ENCODE data around the gene PRR30. TPM values are rescaled to one million over a fixed set of nuclear protein-coding genes. Genes with fewer than 3 reads are reported as not detected.

PRR30 gene
- total RNA-seq, 1 experiment from 2014 or later = not detected

GRCh38 chr2:27099334-27099955 is 39.8 kb downstream of the PRR30 start:
- intact Hi-C loops (cut with micrococcal nuclease; ENCODE audit: unreplicated experiment) = loop anchor here (2.0 to 10.0 kb wide), 3 partner anchors 35 to 185 kb away; partner anchors contain the start of genes ATRAID, PREB, SLC5A6 and TRIM54
- no peaks in the 10 kb centered on the region for H3K27me3 Mint-ChIP-seq (ENCODE audit: insufficient read depth, unreplicated experiment)
- no peaks in the 10 kb centered on the region for H3K27me3 ChIP-seq (replicated peaks; ENCODE audit: control insufficient read depth, insufficient read depth, low read length)
- H3K4me1 Mint-ChIP-seq (ENCODE audit: low read depth, unreplicated experiment) = peaks cover under 1% of the 10 kb centered on the region
- POLR2A ChIA-PET = interaction anchor here (0.5 kb wide), 1 partner anchor 95 kb away, joined by 3 read pairs; no protein-coding TSS in a partner anchor
- no peak overlapping the region for H3K4me3 Mint-ChIP-seq (ENCODE audit: unreplicated experiment)
- no peak overlapping the region for H3K4me3 ChIP-seq (ENCODE audit: low read depth, low read length)
- no peaks in the 10 kb centered on the region for H3K36me3 Mint-ChIP-seq (ENCODE audit: insufficient read depth, unreplicated experiment)
- H3K4me1 ChIP-seq = peaks cover 7% of the 10 kb centered on the region
- H3K9me3 Mint-ChIP-seq (ENCODE audit: unreplicated experiment) = no peaks in the 10 kb centered on the region
- no TSS peak for BruUV-seq (replicated peaks)
- TF ChIP-seq, protein P1, sequence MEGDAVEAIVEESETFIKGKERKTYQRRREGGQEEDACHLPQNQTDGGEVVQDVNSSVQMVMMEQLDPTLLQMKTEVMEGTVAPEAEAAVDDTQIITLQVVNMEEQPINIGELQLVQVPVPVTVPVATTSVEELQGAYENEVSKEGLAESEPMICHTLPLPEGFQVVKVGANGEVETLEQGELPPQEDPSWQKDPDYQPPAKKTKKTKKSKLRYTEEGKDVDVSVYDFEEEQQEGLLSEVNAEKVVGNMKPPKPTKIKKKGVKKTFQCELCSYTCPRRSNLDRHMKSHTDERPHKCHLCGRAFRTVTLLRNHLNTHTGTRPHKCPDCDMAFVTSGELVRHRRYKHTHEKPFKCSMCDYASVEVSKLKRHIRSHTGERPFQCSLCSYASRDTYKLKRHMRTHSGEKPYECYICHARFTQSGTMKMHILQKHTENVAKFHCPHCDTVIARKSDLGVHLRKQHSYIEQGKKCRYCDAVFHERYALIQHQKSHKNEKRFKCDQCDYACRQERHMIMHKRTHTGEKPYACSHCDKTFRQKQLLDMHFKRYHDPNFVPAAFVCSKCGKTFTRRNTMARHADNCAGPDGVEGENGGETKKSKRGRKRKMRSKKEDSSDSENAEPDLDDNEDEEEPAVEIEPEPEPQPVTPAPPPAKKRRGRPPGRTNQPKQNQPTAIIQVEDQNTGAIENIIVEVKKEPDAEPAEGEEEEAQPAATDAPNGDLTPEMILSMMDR (IDR thresholded peaks at IDR 0.05; ENCODE audit: insufficient read depth in 1 of 2, low read depth in 1 of 2, low read length in 1 of 2, severe bottlenecking in 1 of 2, unreplicated experiment in 1 of 2) = no peak
- no peak overlapping the region for H3K27ac Mint-ChIP-seq (ENCODE audit: unreplicated experiment)
- H3K36me3 ChIP-seq (ENCODE audit: control insufficient read depth, insufficient read depth, low read length) = no peaks in the 10 kb centered on the region
- no peak for DNase-seq
- H3K9me3 ChIP-seq = no peaks in the 10 kb centered on the region
- CTCF ChIA-PET = interaction anchor here (0.7 to 5.6 kb wide), 5 partner anchors 12 to 203 kb away, joined by 3 to 43 read pairs (median 4); no protein-coding TSS in a partner anchor

DNA sequence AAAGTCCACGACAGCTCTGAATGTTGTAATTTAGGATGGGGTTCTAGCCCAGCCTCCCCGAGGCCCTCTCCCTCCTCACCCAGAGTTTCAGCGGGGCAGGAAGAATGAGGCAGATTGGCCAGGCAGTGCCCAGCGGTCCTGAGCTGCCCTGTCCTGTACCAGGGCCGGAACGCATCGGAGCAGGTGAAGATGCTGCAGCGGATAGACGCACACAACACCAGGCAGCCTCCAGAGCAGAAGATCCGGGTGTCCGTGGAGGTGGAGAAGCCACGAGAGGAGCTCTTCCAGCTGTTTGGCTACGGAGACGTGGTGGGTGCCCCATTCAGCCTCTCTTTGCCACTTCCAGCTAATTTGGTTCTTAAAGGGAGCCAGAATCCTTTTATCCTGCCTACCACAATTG is 41.9 kb downstream of the PRR30 start:
- intact Hi-C loops (cut with micrococcal nuclease; ENCODE audit: unreplicated experiment) = loop anchor here (5.0 to 10.0 kb wide), 2 partner anchors 115 to 187 kb away; partner anchors contain the start of genes ATRAID, SLC5A6 and TRIM54
- POLR2A ChIA-PET = no interaction called here

GRCh38 chr2:27096748-27097297 is 42.4 kb downstream of the PRR30 start:
- intact Hi-C loops (cut with micrococcal nuclease; ENCODE audit: unreplicated experiment) = loop anchor here (5.0 to 10.0 kb wide), 2 partner anchors 115 to 188 kb away; partner anchors contain the start of genes ATRAID, SLC5A6 and TRIM54
- Mint-ChIP-seq H3K36me3 (ENCODE audit: insufficient read depth, unreplicated experiment) (no peaks in the 10 kb centered on the region), H3K27me3 (ENCODE audit: insufficient read depth, unreplicated experiment) (no peaks in the 10 kb centered on the region), H3K4me1 (ENCODE audit: low read depth, unreplicated experiment) (peaks cover 11% of the 10 kb centered on the region), H3K27ac (ENCODE audit: unreplicated experiment) (no peak overlapping the region), H3K9me3 (ENCODE audit: unreplicated experiment) (no peaks in the 10 kb centered on the region), H3K4me3 (ENCODE audit: unreplicated experiment) (no peak overlapping the region)
- TF ChIP-seq, protein P1 (IDR thresholded peaks at IDR 0.05; ENCODE audit: insufficient read depth in 1 of 2, low read depth in 1 of 2, low read length in 1 of 2, severe bottlenecking in 1 of 2, unreplicated experiment in 1 of 2) = no peak
- Histone ChIP-seq H3K27me3 (replicated peaks; ENCODE audit: control insufficient read depth, insufficient read depth, low read length) (no peaks in the 10 kb centered on the region), H3K9me3 (no peaks in the 10 kb centered on the region), H3K4me3 (ENCODE audit: low read depth, low read length) (no peak overlapping the region), H3K36me3 (ENCODE audit: control insufficient read depth, insufficient read depth, low read length) (no peaks in the 10 kb centered on the region), H3K4me1 (peaks cover 30% of the 10 kb centered on the region)
- ChIA-PET POLR2A (no interaction called here), CTCF (interaction anchor here (0.6 to 5.6 kb wide), 4 partner anchors 8 to 96 kb away, joined by 3 to 43 read pairs (median 4); partner anchors contain the start of gene KHK)
- no peak for DNase-seq
- no TSS peak for BruUV-seq (replicated peaks)

More for the DNA sequence above, 41.9 kb downstream of the PRR30 start:
- no peak overlapping the region for H3K27ac Mint-ChIP-seq (ENCODE audit: unreplicated experiment)
- BruUV-seq (replicated peaks) = no TSS peak
- H3K36me3 Mint-ChIP-seq (ENCODE audit: insufficient read depth, unreplicated experiment) = no peaks in the 10 kb centered on the region
- DNase-seq = no peak
- Histone ChIP-seq H3K36me3 (ENCODE audit: control insufficient read depth, insufficient read depth, low read length) (no peaks in the 10 kb centered on the region), H3K9me3 (no peaks in the 10 kb centered on the region), H3K27me3 (replicated peaks; ENCODE audit: control insufficient read depth, insufficient read depth, low read length) (no peaks in the 10 kb centered on the region), H3K4me3 (ENCODE audit: low read depth, low read length) (no peak overlapping the region), H3K4me1 (peaks cover 28% of the 10 kb centered on the region)
- no peaks in the 10 kb centered on the region for H3K27me3 Mint-ChIP-seq (ENCODE audit: insufficient read depth, unreplicated experiment)
- peaks cover 11% of the 10 kb centered on the region for H3K4me1 Mint-ChIP-seq (ENCODE audit: low read depth, unreplicated experiment)
- CTCF ChIA-PET = interaction anchor here (0.6 to 5.6 kb wide), 4 partner anchors 8 to 95 kb away, joined by 3 to 43 read pairs (median 4); partner anchors contain the start of gene KHK
- TF ChIP-seq, protein P1 (IDR thresholded peaks at IDR 0.05; ENCODE audit: insufficient read depth in 1 of 2, low read depth in 1 of 2, low read length in 1 of 2, severe bottlenecking in 1 of 2, unreplicated experiment in 1 of 2) = no peak
- no peaks in the 10 kb centered on the region for H3K9me3 Mint-ChIP-seq (ENCODE audit: unreplicated experiment)
- no peak overlapping the region for H3K4me3 Mint-ChIP-seq (ENCODE audit: unreplicated experiment)
